Metanephros (tissue), 2 donors: ENCODE measurements around the gene DCAF5. TPM values are rescaled to one million over a fixed set of nuclear protein-coding genes. Genes with fewer than 3 reads are reported as not detected.

Experiments used
- small RNA-seq: library from RNA; depleted of rRNA; stranded (forward); fragments of <200 nt; gene quantifications from one replicate; pipeline ENCODE3, GENCODE V24; 2014; ENCODE audit warnings: low replicate concordance
- total RNA-seq: library from RNA; depleted of rRNA; stranded (reverse); fragments of >200 nt; gene quantifications from one replicate; pipeline ENCODE4 v1.2.3, GENCODE V29; 2014

DCAF5 gene
- total RNA-seq, result 35.3 TPM

GRCh38 chr14:69152902-69153151 lies at the start of gene DCAF5:
TSS of gene DCAF5 (minus strand) at chr14:69153119. CDS start at chr14:69152978, 141 bp downstream.

GRCh38 chr14:69191340-69192111 lies 38.6 kb upstream of the DCAF5 start, which contains the start of gene EXD2:
TSS of gene EXD2 (plus strand) at chr14:69191498. CDS start at chr14:69209471, 17,973 bp downstream.

Small RNAs within 50 kb of the gene (small RNA-seq; reads per million reads assigned to genes)
- gene RF00019 (not detected), gene RPS29P1 (not detected)

Other genes starting within 250 kb of the DCAF5 start
- gene ACTN1, start 173.8 kb downstream of the DCAF5 start, total RNA-seq, result 114 TPM
- 20.5 TPM for gene EXD2, start 38.4 kb upstream of the DCAF5 start, total RNA-seq
- gene GALNT16, start 107.0 kb upstream of the DCAF5 start, total RNA-seq, result 5.8 TPM
- gene ERH, start 245.2 kb upstream of the DCAF5 start, total RNA-seq, result 250 TPM
- gene SLC39A9, start 245.6 kb upstream of the DCAF5 start, total RNA-seq, result 93.4 TPM